GM19463 (cell line): ENCODE measurements around the gene GPN3.
A peak's percentile ranks its signal among the peaks of the same experiment; 100 is the strongest.
"Not testable (repeated sequence)": the region's sequence is repeated elsewhere in the genome, so short reads cannot be mapped to it uniquely, and the experiment has no call there.

Experiments
- ATAC-seq: cut with Tn5 transposase; IDR thresholded peaks from one replicate; pipeline ENCODE4 v1.9.1; 2021; ENCODE audit warnings: mild to moderate bottlenecking, moderate library complexity; ENCODE audit not compliant: unreplicated experiment

GPN3 gene

GRCh38 chr12:110449799-110450497, 18.1 kb downstream of the GPN3 start, which contains the start of gene ARPC3:
TSS of gene ARPC3 (minus strand) at chr12:110450337. CDS start at chr12:110450260, 77 bp downstream.
- ATAC-seq = peak; percentile 97

DNA sequence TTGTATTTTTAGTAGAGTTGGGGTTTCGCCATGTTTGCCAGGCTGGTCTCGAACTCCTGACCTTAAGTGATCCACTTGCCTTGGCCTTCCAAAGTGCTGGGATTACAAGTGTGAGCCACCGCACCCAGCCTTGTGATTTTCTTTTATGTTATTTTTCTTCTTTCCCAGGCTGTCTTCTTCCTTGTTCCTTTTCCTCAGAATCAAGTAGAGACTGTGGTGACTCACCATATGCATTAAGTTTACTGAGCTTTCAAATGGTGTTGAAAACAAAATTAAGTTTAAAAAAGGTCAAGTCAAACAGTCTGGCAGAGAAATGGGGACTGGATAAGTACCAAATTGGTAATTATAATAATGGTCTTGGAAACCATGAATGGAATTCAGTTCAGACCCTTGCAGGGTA, 23.6 kb downstream of the GPN3 start:
- no peak for ATAC-seq

- ATAC-seq = no peak
These were observed 31.8 kb downstream of the GPN3 start for GRCh38 chr12:110436231-110436630.

DNA sequence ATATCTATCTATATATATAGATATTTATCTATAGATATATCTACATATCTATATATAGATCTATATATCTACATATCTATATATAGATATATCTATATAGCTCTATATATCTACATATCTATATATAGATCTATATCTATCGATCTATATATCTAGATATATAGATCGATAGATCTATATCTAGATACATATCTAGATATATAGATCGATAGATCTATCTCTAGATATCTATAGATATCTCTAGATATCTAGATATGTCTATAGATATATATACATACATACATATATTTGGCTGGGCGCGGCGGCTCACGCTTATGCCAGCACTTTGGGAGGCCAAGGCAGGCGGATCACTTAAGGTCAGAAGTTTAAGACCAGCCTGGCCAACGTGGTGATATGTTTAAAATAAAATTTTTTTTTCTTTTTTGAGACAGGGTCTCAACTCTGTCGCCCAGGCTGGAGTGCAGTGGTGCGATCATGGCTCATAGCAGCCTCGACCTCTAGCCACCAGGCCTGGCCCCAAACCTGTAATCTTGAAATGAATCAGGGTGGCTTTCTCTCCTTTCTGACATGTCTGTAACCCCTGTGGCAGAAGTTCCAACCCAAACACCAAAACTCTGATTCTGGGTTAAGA, 36.0 kb downstream of the GPN3 start:
- ATAC-seq = no peak

DNA sequence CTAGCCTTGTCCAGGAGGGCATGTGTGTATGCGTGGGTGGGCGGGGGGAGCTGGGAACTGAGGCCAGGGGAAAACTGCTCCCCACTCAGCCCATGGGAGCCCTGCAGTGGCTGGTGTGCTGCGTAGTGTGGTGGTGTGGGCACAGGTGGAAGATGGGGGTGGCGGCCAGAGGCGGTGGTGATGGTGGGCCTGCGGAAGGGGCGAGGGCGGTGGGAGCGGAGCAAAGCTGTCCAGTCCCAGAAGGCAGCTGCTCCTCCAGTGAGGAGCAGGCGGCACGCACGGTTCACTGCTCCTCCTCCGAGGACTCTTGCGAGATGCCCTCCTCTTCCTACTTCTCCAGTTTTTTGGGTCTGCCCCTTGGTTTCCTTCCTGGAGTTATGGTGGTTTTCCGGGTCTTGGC, 38.4 kb downstream of the GPN3 start:
- not testable (repeated sequence) for ATAC-seq

GRCh38 chr12:110426406-110426805, 41.7 kb downstream of the GPN3 start:
- no peak for ATAC-seq

DNA sequence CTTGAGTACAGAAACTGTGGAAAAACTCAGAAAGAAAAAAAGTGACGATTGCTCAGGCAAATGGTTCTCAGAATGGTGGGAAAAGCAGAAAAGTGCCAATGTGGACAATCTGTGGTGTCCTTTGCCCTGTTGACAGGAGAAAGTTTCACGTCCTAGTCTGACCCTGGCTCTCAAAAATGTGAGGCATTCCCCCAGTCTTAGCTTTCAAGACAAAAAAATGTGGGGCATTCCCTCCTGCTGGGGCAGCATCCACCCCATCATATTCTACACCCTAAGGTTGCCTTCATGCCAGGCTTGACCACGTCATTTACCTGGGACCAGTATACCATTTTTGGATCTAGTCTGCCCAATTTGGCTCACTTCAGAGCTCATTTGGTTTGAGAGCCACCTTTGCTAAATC, 43.8 kb downstream of the GPN3 start:
- no peak for ATAC-seq

GRCh38 chr12:110421701-110422100, 46.4 kb downstream of the GPN3 start:
- ATAC-seq = no peak

- no peak for ATAC-seq
These were observed 46.8 kb downstream of the GPN3 start for GRCh38 chr12:110421159-110421661.

- not testable (repeated sequence) for ATAC-seq
These were observed 47.4 kb downstream of the GPN3 start for GRCh38 chr12:110420644-110421043.

- not testable (repeated sequence) for ATAC-seq
These were observed 50.9 kb downstream of the GPN3 start for GRCh38 chr12:110417113-110417512.

DNA sequence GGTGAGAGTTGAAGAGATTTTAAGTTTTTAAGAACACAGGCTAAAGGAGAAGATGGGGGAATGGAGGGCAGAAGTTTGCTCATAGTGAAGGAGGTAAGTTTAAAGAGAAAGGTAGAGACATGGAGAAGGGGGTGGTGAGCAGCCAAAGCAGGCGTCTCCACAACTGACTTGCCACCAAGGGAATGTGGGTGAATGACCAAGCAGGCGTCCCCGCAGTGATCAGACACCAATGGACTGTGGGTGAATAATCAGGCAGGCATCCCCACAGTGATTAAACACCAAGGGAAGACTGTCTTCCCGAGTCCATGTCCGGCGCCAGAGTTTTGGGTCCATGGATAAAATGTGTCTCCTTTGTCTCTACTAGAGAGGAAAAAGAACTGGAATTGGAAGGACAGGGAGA, 58.0 kb downstream of the GPN3 start:
- ATAC-seq = not testable (repeated sequence)

DNA sequence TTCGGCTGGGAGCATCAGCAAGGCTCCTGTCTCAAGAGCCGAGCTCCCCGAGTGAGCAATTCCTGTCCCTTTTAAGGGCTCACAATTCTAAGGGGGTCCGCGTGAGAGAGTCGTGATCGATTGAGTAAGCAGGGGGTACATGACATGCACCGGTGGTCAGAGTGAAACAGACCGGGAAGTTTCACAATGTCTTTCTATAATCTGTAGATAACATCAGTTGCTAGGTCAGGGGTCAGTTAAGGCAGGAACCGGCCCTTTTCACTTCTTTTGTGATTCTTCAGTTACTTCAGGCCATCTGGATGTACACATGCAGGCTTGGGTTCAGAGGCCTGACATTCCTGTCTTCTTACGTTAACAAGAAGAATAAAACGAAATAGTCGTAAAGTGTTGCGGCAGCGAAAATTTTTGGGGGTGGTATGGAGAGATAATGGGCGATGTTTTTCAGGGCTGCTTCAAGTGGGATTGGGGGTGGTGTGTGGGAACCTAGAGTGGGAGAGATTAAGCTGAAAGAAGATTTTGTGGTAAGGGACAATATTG, 62.9 kb downstream of the GPN3 start:
- ATAC-seq = not testable (repeated sequence)

GRCh38 chr12:110403976-110404682, 63.9 kb downstream of the GPN3 start:
- ATAC-seq = no peak

DNA sequence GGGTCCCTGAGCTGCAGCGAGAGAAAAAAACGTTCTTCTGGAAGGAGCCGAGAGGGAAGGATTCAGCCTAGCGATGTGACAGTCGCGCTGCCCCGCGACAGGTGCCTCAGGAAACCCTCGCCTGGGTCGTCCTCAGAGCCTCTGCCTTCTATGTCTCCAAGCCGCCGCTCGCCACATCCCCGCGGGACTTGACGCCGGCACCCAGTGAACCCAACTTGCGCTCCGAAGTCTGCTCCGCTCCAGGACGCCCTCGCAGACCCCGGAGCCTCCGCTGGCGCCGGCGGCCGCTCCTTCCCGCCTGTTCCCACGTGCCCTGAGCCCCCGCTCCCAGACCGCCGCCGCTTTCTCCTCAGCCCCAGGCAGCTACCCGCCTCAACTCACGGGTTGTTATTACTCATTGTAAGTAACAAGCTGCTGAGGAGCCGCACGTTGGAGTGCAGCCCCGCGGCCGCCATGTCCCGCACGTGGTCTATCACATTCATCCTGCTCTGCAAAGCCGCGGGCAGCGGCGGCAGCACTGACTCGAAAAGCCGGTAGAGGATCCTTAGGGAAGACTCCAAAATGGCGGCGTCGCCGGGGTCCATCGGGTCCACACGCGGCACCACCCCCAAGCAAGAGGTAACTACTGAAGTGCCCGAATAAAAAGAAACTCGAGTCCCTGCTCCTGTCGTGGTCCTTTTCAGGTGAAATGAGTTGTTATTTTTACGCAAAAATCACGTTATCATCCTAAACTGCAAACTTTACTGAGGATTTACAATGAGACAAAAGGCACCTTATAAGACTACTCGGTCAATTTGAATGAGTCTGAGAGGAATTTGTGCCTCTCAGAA, 64.7 kb downstream of the GPN3 start, which contains the start of gene ANAPC7:
ANAPC7 (minus strand) TSS at position 563 of the 830 bp plus-strand sequence; CDS start at position 482, 81 bp downstream.
- peak; percentile 62 for ATAC-seq
